GM12865 (cell line): Measurements from ENCODE around the gene SYNE1.

ENCODE experiments used
- DNase-seq: peaks from one replicate; pipeline ENCODE4 v3.0.0; 2010; ENCODE audit warnings: low read depth
- H3K4me3 ChIP-seq: 2 replicates; pipeline ENCODE4 v1.5.1; 2011; ENCODE audit warnings: mild to moderate bottlenecking, low read depth, low read length, control low read depth
- TF ChIP-seq, protein P1 (sequence below): IDR thresholded peaks from 2 replicates; pipeline ENCODE4 v1.5.1; 2011; ENCODE audit warnings: low read length, control low read depth, low read depth, inconsistent platforms; ENCODE audit not compliant: insufficient read depth; ENCODE audit errors: missing control alignments

SYNE1 gene

DNA sequence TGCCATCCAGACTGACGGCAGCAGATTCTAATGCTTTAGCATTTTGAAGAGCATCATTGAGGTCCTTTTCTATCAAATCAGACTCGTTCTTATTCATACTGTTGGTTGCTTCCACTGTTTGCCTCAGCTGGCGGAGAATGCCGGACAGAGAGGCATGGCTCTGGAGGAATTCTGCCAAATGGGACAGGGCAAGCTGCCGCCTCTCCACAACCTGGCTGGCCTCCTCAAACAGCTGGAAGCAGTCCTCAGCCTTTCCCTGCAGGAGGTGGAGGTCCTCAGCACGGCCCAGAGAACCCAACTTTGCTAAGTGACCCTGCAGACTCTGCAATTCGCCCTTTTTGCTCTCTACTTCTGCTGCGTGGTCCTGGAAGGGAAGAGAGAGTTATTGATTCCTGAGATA, 220.5 kb downstream of the SYNE1 start:
- TF ChIP-seq, protein P1, sequence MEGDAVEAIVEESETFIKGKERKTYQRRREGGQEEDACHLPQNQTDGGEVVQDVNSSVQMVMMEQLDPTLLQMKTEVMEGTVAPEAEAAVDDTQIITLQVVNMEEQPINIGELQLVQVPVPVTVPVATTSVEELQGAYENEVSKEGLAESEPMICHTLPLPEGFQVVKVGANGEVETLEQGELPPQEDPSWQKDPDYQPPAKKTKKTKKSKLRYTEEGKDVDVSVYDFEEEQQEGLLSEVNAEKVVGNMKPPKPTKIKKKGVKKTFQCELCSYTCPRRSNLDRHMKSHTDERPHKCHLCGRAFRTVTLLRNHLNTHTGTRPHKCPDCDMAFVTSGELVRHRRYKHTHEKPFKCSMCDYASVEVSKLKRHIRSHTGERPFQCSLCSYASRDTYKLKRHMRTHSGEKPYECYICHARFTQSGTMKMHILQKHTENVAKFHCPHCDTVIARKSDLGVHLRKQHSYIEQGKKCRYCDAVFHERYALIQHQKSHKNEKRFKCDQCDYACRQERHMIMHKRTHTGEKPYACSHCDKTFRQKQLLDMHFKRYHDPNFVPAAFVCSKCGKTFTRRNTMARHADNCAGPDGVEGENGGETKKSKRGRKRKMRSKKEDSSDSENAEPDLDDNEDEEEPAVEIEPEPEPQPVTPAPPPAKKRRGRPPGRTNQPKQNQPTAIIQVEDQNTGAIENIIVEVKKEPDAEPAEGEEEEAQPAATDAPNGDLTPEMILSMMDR, result no peak
- DNase-seq, result no peak
- H3K4me3 ChIP-seq, result no peak overlapping the region

DNA sequence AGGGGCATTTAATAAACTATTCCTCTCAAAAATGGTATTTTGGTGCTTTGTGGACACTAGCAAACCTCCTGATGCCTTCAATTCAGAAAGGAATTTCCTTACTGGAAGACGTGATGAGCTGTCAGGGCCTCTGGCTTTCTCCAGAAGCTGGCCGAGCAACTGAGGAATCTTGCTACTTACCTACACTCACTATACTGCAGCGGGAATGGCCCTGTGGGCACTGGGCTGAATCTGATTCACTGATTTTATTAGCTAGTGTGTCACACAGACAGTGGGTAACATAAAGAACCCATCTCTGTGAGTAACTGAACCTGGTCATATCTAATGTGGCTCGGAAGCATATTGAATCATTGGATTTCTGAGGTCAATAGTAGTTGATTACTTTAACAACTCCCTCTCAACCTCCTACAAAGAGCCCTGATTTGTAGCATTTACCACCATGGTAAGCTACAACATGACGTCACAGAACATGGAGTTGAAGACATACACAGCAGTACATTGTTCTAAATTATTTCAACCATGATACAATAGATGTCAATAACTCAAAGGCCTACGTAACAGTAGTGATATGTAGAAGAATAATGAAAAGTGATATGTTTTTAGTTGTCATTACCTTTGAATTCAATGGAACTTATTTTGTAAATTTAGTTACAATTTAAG, 232.1 kb downstream of the SYNE1 start:
- no peak overlapping the region for H3K4me3 ChIP-seq
- TF ChIP-seq, protein P1, result no peak
- no peak for DNase-seq

DNA sequence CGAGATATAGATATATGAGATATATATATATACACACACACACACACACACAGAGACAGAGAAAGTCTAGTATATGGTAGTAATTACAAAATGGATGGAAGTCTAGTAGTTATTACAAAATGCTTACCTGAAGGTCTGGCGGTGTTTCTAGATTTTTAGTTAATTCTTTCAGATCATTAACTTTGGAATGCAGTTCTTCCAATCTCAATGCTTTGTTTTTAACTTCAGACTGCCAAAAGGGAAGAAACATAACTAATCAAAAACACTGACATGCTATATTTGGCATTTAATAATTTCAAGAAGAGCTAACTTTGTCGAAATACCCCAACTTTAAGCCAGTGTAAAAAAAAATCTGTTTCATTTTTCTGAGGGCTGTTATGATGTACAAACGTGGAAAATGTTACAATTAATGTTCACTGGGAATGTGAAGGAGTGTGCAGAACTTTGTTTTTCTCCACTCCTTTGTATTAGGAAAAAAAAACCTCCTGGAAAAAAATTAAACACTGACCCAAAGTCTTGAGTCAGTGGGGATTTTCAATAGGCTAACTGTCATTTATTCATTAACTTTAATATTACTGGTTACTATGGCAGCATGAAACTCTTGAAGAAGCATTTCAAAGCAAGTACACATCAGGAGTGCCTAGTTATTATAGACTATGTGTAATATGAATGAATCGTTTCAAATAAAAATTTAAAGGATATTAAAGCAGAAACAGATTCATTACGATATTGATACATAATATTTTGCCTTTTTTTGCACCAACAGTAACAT, 232.9 kb downstream of the SYNE1 start:
- H3K4me3 ChIP-seq, result no peak overlapping the region
- TF ChIP-seq, protein P1, result no peak
- no peak for DNase-seq

DNA sequence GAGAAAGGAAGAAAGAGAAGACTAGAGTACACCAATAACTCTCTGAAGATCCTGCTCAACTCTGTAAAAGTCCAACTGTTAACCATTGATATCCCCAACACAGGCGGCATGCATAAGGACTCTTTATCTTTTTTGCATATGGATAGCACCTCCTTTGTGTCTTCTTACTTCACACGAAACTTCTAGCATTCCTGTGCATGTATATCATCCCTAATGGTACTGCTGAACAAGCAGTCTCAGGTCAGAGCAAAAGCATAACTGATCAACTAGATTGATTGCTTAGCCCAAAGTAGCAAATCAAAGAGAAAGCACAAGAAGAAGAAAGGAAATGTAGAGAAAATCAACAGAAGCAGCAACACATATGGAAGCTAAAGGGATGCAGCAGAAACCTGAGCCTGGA, 234.4 kb downstream of the SYNE1 start:
- TF ChIP-seq, protein P1, result no peak
- no peak for DNase-seq
- H3K4me3 ChIP-seq, result no peak overlapping the region

DNA sequence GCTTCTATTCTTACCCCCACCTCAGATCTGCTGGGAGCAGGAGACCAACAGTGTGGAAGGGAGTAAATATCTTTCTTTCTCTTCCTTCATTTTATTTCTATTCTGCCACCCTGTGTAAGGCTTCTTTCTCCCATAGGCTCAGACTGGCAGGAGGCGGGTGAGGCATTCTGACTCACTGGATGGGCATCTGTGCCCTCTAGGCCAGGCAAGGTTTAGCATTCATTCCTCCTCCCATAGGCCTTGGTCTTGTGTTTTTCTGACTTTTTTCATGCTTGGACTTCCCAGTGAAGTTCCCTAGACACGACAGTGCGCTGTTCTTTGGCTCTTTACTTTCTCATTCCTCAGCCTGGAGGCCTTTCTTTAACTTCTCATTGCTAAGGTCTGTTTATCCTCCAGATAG, 235.2 kb downstream of the SYNE1 start:
- TF ChIP-seq, protein P1, result no peak
- no peak overlapping the region for H3K4me3 ChIP-seq
- DNase-seq, result no peak

DNA sequence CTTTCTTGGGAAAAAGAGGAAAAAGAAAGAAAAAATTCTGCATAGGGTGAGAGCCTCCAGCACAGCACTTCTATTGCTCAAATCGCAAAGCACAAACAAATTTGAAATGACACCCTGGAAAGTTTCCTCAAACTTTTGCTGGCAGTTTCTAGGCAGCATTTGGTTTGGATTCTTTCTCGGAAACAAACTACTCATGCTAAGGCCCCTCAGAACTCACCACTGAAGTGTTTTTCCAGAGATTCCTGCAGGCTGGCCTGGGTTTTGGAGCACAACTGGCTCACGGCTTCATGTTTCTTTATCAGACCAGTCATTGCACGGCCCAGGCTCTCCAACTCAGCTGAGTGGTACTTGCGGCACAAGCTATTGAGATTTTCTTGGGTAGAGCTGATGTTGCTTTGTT, 237.8 kb downstream of the SYNE1 start:
- TF ChIP-seq, protein P1, result no peak
- no peak overlapping the region for H3K4me3 ChIP-seq
- DNase-seq, result no peak
